Measurements from ENCODE around the gene LPP. TPM values are rescaled to one million over a fixed set of nuclear protein-coding genes. Genes with fewer than 3 reads are reported as not detected.

The LPP gene
- total RNA-seq, 1 donor from 2014 or later: 218 TPM

- no peaks in the 10 kb centered on the region for H3K27me3 ChIP-seq (ENCODE audit: control insufficient read depth, insufficient read depth, low read length)
- H3K36me3 ChIP-seq (ENCODE audit: control insufficient read depth, insufficient read depth, low read length): no peaks in the 10 kb centered on the region
- no peak for TF ChIP-seq CTCF (IDR thresholded peaks at IDR 0.05; ENCODE audit: insufficient read depth, low read length, poor library complexity, severe bottlenecking)
- no peak overlapping the region for H3K4me3 ChIP-seq (ENCODE audit: low read depth, low read length)
- no peak for DNase-seq (ENCODE audit: low read depth)
These were observed 364.5 kb downstream of the LPP start for GRCh38 chr3:188518416-188518815.

- H3K36me3 ChIP-seq (ENCODE audit: control insufficient read depth, insufficient read depth, low read length): no peaks in the 10 kb centered on the region
- no peaks in the 10 kb centered on the region for H3K27me3 ChIP-seq (ENCODE audit: control insufficient read depth, insufficient read depth, low read length)
- TF ChIP-seq CTCF (IDR thresholded peaks at IDR 0.05; ENCODE audit: insufficient read depth, low read length, poor library complexity, severe bottlenecking): no peak
- H3K4me3 ChIP-seq (ENCODE audit: low read depth, low read length): no peak overlapping the region
- DNase-seq (ENCODE audit: low read depth): no peak
These were observed 365.0 kb downstream of the LPP start for GRCh38 chr3:188518835-188519452.

GRCh38 chr3:188520466-188520865 lies 366.5 kb downstream of the LPP start:
- DNase-seq (ENCODE audit: low read depth): no peak
- Histone ChIP-seq H3K4me3 (ENCODE audit: low read depth, low read length) (no peak overlapping the region), H3K27me3 (ENCODE audit: control insufficient read depth, insufficient read depth, low read length) (no peaks in the 10 kb centered on the region), H3K36me3 (ENCODE audit: control insufficient read depth, insufficient read depth, low read length) (no peaks in the 10 kb centered on the region)
- no peak for TF ChIP-seq CTCF (IDR thresholded peaks at IDR 0.05; ENCODE audit: insufficient read depth, low read length, poor library complexity, severe bottlenecking)

GRCh38 chr3:188522115-188522514 lies 368.2 kb downstream of the LPP start:
- DNase-seq (ENCODE audit: low read depth): no peak
- Histone ChIP-seq H3K4me3 (ENCODE audit: low read depth, low read length) (no peak overlapping the region), H3K36me3 (ENCODE audit: control insufficient read depth, insufficient read depth, low read length) (no peaks in the 10 kb centered on the region), H3K27me3 (ENCODE audit: control insufficient read depth, insufficient read depth, low read length) (no peaks in the 10 kb centered on the region)
- TF ChIP-seq CTCF (IDR thresholded peaks at IDR 0.05; ENCODE audit: insufficient read depth, low read length, poor library complexity, severe bottlenecking): no peak

GRCh38 chr3:188523291-188523690 lies 369.3 kb downstream of the LPP start:
- no peak overlapping the region for H3K4me3 ChIP-seq (ENCODE audit: low read depth, low read length)
- peak; percentile 51 for DNase-seq (ENCODE audit: low read depth)
- TF ChIP-seq CTCF (IDR thresholded peaks at IDR 0.05; ENCODE audit: insufficient read depth, low read length, poor library complexity, severe bottlenecking): no peak
- H3K36me3 ChIP-seq (ENCODE audit: control insufficient read depth, insufficient read depth, low read length): no peaks in the 10 kb centered on the region
- H3K27me3 ChIP-seq (ENCODE audit: control insufficient read depth, insufficient read depth, low read length): no peaks in the 10 kb centered on the region

- no peaks in the 10 kb centered on the region for H3K27me3 ChIP-seq (ENCODE audit: control insufficient read depth, insufficient read depth, low read length)
- no peak for TF ChIP-seq CTCF (IDR thresholded peaks at IDR 0.05; ENCODE audit: insufficient read depth, low read length, poor library complexity, severe bottlenecking)
- DNase-seq (ENCODE audit: low read depth): no peak
These were observed 370.1 kb downstream of the LPP start for GRCh38 chr3:188524052-188524451.

More at GRCh38 chr3:188524052-188524451, 370.1 kb downstream of the LPP start:
- Histone ChIP-seq H3K36me3 (ENCODE audit: control insufficient read depth, insufficient read depth, low read length) (no peaks in the 10 kb centered on the region), H3K4me3 (ENCODE audit: low read depth, low read length) (no peak overlapping the region)

Measured in kidney epithelial cell (primary cell).